H1 (cell line): ENCODE measurements around the gene TMC3. TPM values are rescaled to one million over a fixed set of nuclear protein-coding genes. Genes with fewer than 3 reads are reported as not detected.

ENCODE experiments used
- CTCF ChIA-PET: fragments of 300-600 bp; sonication (Branson Sonifier 250); formaldehyde crosslinking; loops from one replicate; lab custom pipeline; 2021; ENCODE audit not compliant: partially characterized antibody; lab: Charles Lee
- POLR2A ChIA-PET: fragments of 300-600 bp; sonication (Branson Sonifier 250); formaldehyde crosslinking; loops from one replicate; lab custom pipeline; 2021; ENCODE audit warnings: inconsistent platforms; ENCODE audit not compliant: partially characterized antibody; lab: Charles Lee
- DNase-seq, 2 experiments: peaks; one replicate each; pipeline versions ENCODE4 v3.0.0 to v3.0.0-alpha.2; 2010 to 2022; ENCODE audit warnings: low spot score in 2 of 2, low read depth in 1 of 2, mixed read lengths in 1 of 2
- FAIRE-seq: peaks from 2 replicates; lab custom pipeline; 2011; peaks lifted over from hg19 to GRCh38; lab: Jason Lieb, UNC
- H2AFZ ChIP-seq: 2 replicates; pipeline ENCODE4 v1.8.1; 2012; ENCODE audit warnings: low read length, inconsistent platforms
- H2AK5ac ChIP-seq: 2 replicates; pipeline ENCODE4 v1.6.1; 2013; ENCODE audit warnings: low read depth, low read length
- H2BK120ac ChIP-seq: replicated peaks from 2 replicates; pipeline ENCODE3; 2013; ENCODE audit warnings: low read depth, low read length, inconsistent platforms
- H2BK12ac ChIP-seq: 2 replicates; pipeline ENCODE4 v1.6.1; 2013; ENCODE audit warnings: low read depth, low read length
- H2BK15ac ChIP-seq: 2 replicates; pipeline ENCODE4 v1.6.1; 2013; ENCODE audit warnings: low read length
- H2BK20ac ChIP-seq: 2 replicates; pipeline ENCODE4 v1.6.1; 2013; ENCODE audit warnings: low read length
- H2BK5ac ChIP-seq: 2 replicates; pipeline ENCODE4 v1.6.1; 2013; ENCODE audit warnings: low read depth, low read length
- H3K14ac ChIP-seq: 2 replicates; pipeline ENCODE4 v1.6.1; 2013; ENCODE audit warnings: inconsistent platforms; ENCODE audit not compliant: insufficient read length
- H3K18ac ChIP-seq: 2 replicates; pipeline ENCODE4 v1.6.1; 2013; ENCODE audit warnings: low read length; ENCODE audit errors: extremely low read depth
- H3K23ac ChIP-seq: 2 replicates; pipeline ENCODE4 v1.6.1; 2013; ENCODE audit warnings: inconsistent platforms; ENCODE audit not compliant: insufficient read length
- H3K23me2 ChIP-seq: 2 replicates; pipeline ENCODE4 v1.6.1; 2013; ENCODE audit warnings: low read depth, low read length
- H3K27ac ChIP-seq: 2 replicates; pipeline ENCODE4 v1.6.1; 2011; ENCODE audit warnings: low read depth, low read length, inconsistent platforms
- H3K27me3 ChIP-seq, 4 experiments: replicated peaks in 1 of 4; 1 replicate in 1 of 4; 2 replicates in 3 of 4; pipeline versions ENCODE4 v1.6.1 to v1.8.1; 2011 to 2013; ENCODE audit warnings: low read length in 3 of 4, mild to moderate bottlenecking in 3 of 4, inconsistent platforms in 2 of 4, mixed read lengths in 2 of 4, moderate library complexity in 1 of 4; ENCODE audit not compliant: control insufficient read depth in 3 of 4, insufficient read depth in 3 of 4; ENCODE audit errors: extremely low read depth in 1 of 4
- H3K36me3 ChIP-seq, 4 experiments: 2 replicates each; pipeline versions ENCODE4 v1.6.1 to v1.8.1; 2011 to 2013; ENCODE audit warnings: mild to moderate bottlenecking in 4 of 4, low read length in 3 of 4, moderate library complexity in 2 of 4, control low read depth in 1 of 4, inconsistent platforms in 1 of 4; ENCODE audit not compliant: insufficient read depth in 4 of 4, control insufficient read depth in 2 of 4
- H3K4ac ChIP-seq: replicated peaks from 2 replicates; pipeline ENCODE3; 2013; ENCODE audit warnings: low read length, low read depth, mixed read lengths, inconsistent platforms; ENCODE audit not compliant: insufficient read length
- H3K4me1 ChIP-seq, 4 experiments: replicated peaks in 1 of 4; 1 replicate in 1 of 4; 2 replicates in 3 of 4; pipeline versions ENCODE4 v1.6.1 to v1.8.1; 2011 to 2013; ENCODE audit warnings: low read length in 3 of 4, inconsistent platforms in 2 of 4, mixed read lengths in 1 of 4; ENCODE audit not compliant: insufficient read depth in 4 of 4, control insufficient read depth in 3 of 4
- H3K4me2 ChIP-seq, 2 experiments: 2 replicates each; pipeline versions ENCODE4 v1.6.1 to v1.8.1; 2011 to 2013; ENCODE audit warnings: low read depth in 2 of 2, low read length in 2 of 2, control low read depth in 1 of 2, inconsistent platforms in 1 of 2, mild to moderate bottlenecking in 1 of 2; ENCODE audit not compliant: insufficient read depth in 1 of 2
- H3K4me3 ChIP-seq, 4 experiments: fragments of 200-600, 300-600 bp in 1 of 4; sonication (generic), shearing (Covaris generic), sonication (Bioruptor Twin) in 1 of 4; 2 replicates each; pipeline versions ENCODE4 v1.5.1 to v1.8.1; 2011 to 2016; ENCODE audit warnings: low read length in 4 of 4, low read depth in 3 of 4, control low read depth in 2 of 4, inconsistent platforms in 2 of 4, mild to moderate bottlenecking in 2 of 4, mixed read lengths in 1 of 4, moderate library complexity in 1 of 4; ENCODE audit not compliant: insufficient read depth in 2 of 4; ENCODE audit errors: extremely low read depth in 1 of 4
- H3K56ac ChIP-seq: replicated peaks from 2 replicates; pipeline ENCODE3; 2013; ENCODE audit warnings: low read depth, mild to moderate bottlenecking, mixed read lengths, low read length, inconsistent platforms; ENCODE audit not compliant: insufficient read length
- H3K79me1 ChIP-seq: 2 replicates; pipeline ENCODE4 v1.6.1; 2013; ENCODE audit warnings: low read depth, low read length, control low read depth
- H3K79me2 ChIP-seq, 2 experiments: 2 replicates each; pipeline versions ENCODE4 v1.6.1 to v1.8.1; 2012 to 2013; ENCODE audit warnings: low read length in 2 of 2, mild to moderate bottlenecking in 2 of 2, inconsistent platforms in 1 of 2; ENCODE audit not compliant: insufficient read depth in 2 of 2, control insufficient read depth in 1 of 2
- H3K9ac ChIP-seq, 4 experiments: replicated peaks in 1 of 4; 1 replicate in 1 of 4; 2 replicates in 3 of 4; pipeline versions ENCODE4 v1.6.1 to v1.8.1; 2011 to 2013; ENCODE audit warnings: low read depth in 3 of 4, low read length in 3 of 4, control low read depth in 2 of 4, mild to moderate bottlenecking in 2 of 4, moderate library complexity in 2 of 4, inconsistent platforms in 1 of 4; ENCODE audit errors: extremely low read depth in 1 of 4
- H3K9me3 ChIP-seq, 2 experiments: 2 replicates each; pipeline versions ENCODE4 v1.6.1 to v1.8.1; 2012 to 2013; ENCODE audit warnings: mild to moderate bottlenecking in 2 of 2, moderate library complexity in 2 of 2, control low read depth in 1 of 2, inconsistent platforms in 1 of 2, low read depth in 1 of 2, low read length in 1 of 2, mixed read lengths in 1 of 2; ENCODE audit not compliant: insufficient read depth in 2 of 2
- H4K20me1 ChIP-seq, 2 experiments: replicated peaks in 1 of 2; 2 replicates each; pipeline versions ENCODE3 to v1.8.1; 2011 to 2013; ENCODE audit warnings: inconsistent platforms in 2 of 2, low read length in 2 of 2, mild to moderate bottlenecking in 1 of 2; ENCODE audit not compliant: insufficient read depth in 2 of 2, control insufficient read depth in 1 of 2
- H4K5ac ChIP-seq: 2 replicates; pipeline ENCODE4 v1.6.1; 2013; ENCODE audit warnings: low read length, low read depth, mixed read lengths, inconsistent platforms; ENCODE audit not compliant: insufficient read length
- H4K8ac ChIP-seq: 2 replicates; pipeline ENCODE4 v1.8.0; 2013; ENCODE audit warnings: mild to moderate bottlenecking, moderate library complexity, low read length, inconsistent platforms; ENCODE audit not compliant: insufficient read depth; ENCODE audit errors: extremely low read depth
- H4K91ac ChIP-seq: replicated peaks from 2 replicates; pipeline ENCODE3; 2013; ENCODE audit warnings: low read length, mixed read lengths, inconsistent platforms; ENCODE audit not compliant: insufficient read length
- BACH1 ChIP-seq: IDR thresholded peaks from 2 replicates; pipeline ENCODE4 v1.6.1; 2012; ENCODE audit warnings: low read length, improper control_type of control experiment
- BRCA1 ChIP-seq: IDR thresholded peaks from 2 replicates; pipeline ENCODE4 v1.6.1; 2012; ENCODE audit warnings: low read depth, low read length, improper control_type of control experiment
- EP300 ChIP-seq, 2 experiments: IDR thresholded peaks; 1 replicate in 1 of 2; 2 replicates in 1 of 2; pipeline ENCODE4 v1.6.1; 2011 to 2012; ENCODE audit warnings: low read depth in 2 of 2, low read length in 2 of 2, mild to moderate bottlenecking in 2 of 2, borderline replicate concordance in 1 of 2, inconsistent platforms in 1 of 2, moderate library complexity in 1 of 2
- GABPA ChIP-seq: IDR thresholded peaks from 2 replicates; pipeline ENCODE4 v1.6.1; 2011; ENCODE audit warnings: mild to moderate bottlenecking, low read length, moderate library complexity, borderline replicate concordance; ENCODE audit not compliant: insufficient read depth
- KDM1A ChIP-seq: fragments of 200-600, 300-600 bp; sonication (generic); IDR thresholded peaks from 2 replicates; pipeline ENCODE4 v1.7.1; 2016; ENCODE audit warnings: mild to moderate bottlenecking, low read length, borderline replicate concordance
- KDM5A ChIP-seq: fragments of 200-600 bp; IDR thresholded peaks from 2 replicates; pipeline ENCODE4 v1.7.1; 2012; ENCODE audit warnings: mild to moderate bottlenecking, low read length, inconsistent platforms, mixed read lengths
- SAP30 ChIP-seq: fragments of 300-600 bp; sonication (generic); IDR thresholded peaks from 2 replicates; pipeline ENCODE4 v1.7.1; 2012; ENCODE audit warnings: low read length, moderate library complexity, mild to moderate bottlenecking, inconsistent platforms; ENCODE audit not compliant: insufficient read depth, insufficient replicate concordance
- SP1 ChIP-seq: IDR thresholded peaks from 2 replicates; pipeline ENCODE4 v1.6.1; 2011; ENCODE audit warnings: low read depth, low read length
- SUZ12 ChIP-seq: fragments of 200-600 bp; sonication (generic); IDR thresholded peaks from 2 replicates; pipeline ENCODE4 v1.6.1; 2012; ENCODE audit warnings: mild to moderate bottlenecking, inconsistent platforms, low read length, moderate library complexity, mixed read lengths
- TAF7 ChIP-seq: optimal IDR thresholded peaks from 2 replicates; pipeline ENCODE3; 2011; ENCODE audit warnings: low read depth, mild to moderate bottlenecking, inconsistent platforms, low read length, moderate library complexity, borderline replicate concordance
- WGBS, 2 experiments: shearing (Covaris generic) in 1 of 2; methylation state at CpG; one replicate each; pipeline versions ENCODE4 v1.1.6 to v1.1.7; 2013 to 2015; ENCODE audit warnings: low lambda C conversion rate in 2 of 2, mixed read lengths in 2 of 2, inconsistent platforms in 1 of 2, low coverage in 1 of 2, missing lambda C conversion rate in 1 of 2; ENCODE audit not compliant: insufficient replicate concordance in 2 of 2, insufficient coverage in 1 of 2, insufficient read length in 1 of 2; ENCODE audit errors: extremely low coverage in 1 of 2, missing lambda C conversion rate in 1 of 2; 5-methylcytosine and 5-hydroxymethylcytosine counted together
- polyA plus RNA-seq, 7 experiments: library from polyadenylated mRNA; depleted of rRNA in 3 of 7; stranded (reverse) in 5 of 7; unstranded in 2 of 7; fragments of >200 nt in 5 of 7; fragments of 200-250 nt in 2 of 7; gene quantifications; 1 replicate in 5 of 7; 2 replicates in 1 of 7; 4 replicates in 1 of 7; pipeline versions ENCODE4 v1.2.1 to v1.2.3, GENCODE V29; 2011 to 2013; ENCODE audit warnings: missing spikeins in 2 of 7, mixed read lengths in 2 of 7
- total RNA-seq: library from RNA; stranded (reverse); fragmentation: NEBNext Ultra II Directional; extraction: Animal tissue kit (Norgen Biotek cat#: 25700); gene quantifications from 2 replicates; pipeline ENCODE4 v1.2.1, GENCODE V29; 2021

The TMC3 gene
- total and polyA plus RNA-seq, 2 of the 8 experiments (the other 6 are each of a cell fraction or from before 2014, with no cell fraction given): not detected

GRCh38 chr15:81339851-81340250, 34.2 kb downstream of the TMC3 start:
- CTCF ChIA-PET: interaction anchor here (1.1 to 1.6 kb wide), 2 partner anchors 17 to 70 kb away, joined by 5 to 8 read pairs; no protein-coding TSS in a partner anchor
- Histone ChIP-seq H3K27ac (no peak overlapping the region), H3K4me2 (no peak overlapping the region), H4K91ac (no peak overlapping the region), H2BK15ac (no peak overlapping the region), H2BK20ac (no peak overlapping the region), H4K5ac (no peak overlapping the region), H3K4me1 (no peaks in the 10 kb centered on the region), H4K8ac (no peak overlapping the region), H2BK12ac (no peak overlapping the region), H3K23ac (no peak overlapping the region), H4K20me1 (no peaks in the 10 kb centered on the region), H2BK5ac (no peak overlapping the region), H3K79me2 (no peaks in the 10 kb centered on the region), H3K79me1 (no peaks in the 10 kb centered on the region), H3K27me3 (no peaks in the 10 kb centered on the region), H2BK120ac (no peak overlapping the region), H3K14ac (no peak overlapping the region), H3K9me3 (no peaks in the 10 kb centered on the region), H2AFZ (no peak overlapping the region), H3K36me3 (no peaks in the 10 kb centered on the region), H3K18ac (no peak overlapping the region), H3K4me3 (no peak overlapping the region), H2AK5ac (no peak overlapping the region), H3K4ac (no peak overlapping the region), H3K23me2 (no peaks in the 10 kb centered on the region), H3K9ac (no peak overlapping the region), H3K56ac (no peak overlapping the region)
- TF ChIP-seq SAP30 (no peak), EP300 (IDR thresholded peaks at IDR 0.05; ENCODE audit: borderline replicate concordance in 1 of 2, low read depth in 2 of 2, low read length in 2 of 2) (no peak), KDM1A (no peak), SUZ12 (no peak), TAF7 (no peak), BACH1 (no peak), BRCA1 (no peak), GABPA (no peak), SP1 (no peak), KDM5A (no peak)
- no peak for FAIRE-seq
- POLR2A ChIA-PET: no interaction called here
- DNase-seq: no peak
- 75% methylated on average over 4 of the region's 4 CpGs; no CpG with 5 or more reads in 1 of the 2 experiments for WGBS, 2 experiments
